GM18867 (cell line): ENCODE results near the gene ZIC1.

Source experiments
- ATAC-seq: cut with Tn5 transposase; IDR thresholded peaks from one replicate; pipeline ENCODE4 v1.9.1; 2021; ENCODE audit warnings: mild to moderate bottlenecking, moderate library complexity; ENCODE audit not compliant: unreplicated experiment

ZIC1 gene

GRCh38 chr3:147394884-147395225, 14.3 kb upstream of the ZIC1 start:
- ATAC-seq, result no peak

- no peak for ATAC-seq
Measured at GRCh38 chr3:147395899-147396711, 13.1 kb upstream of the ZIC1 start.

- no peak for ATAC-seq
Measured at GRCh38 chr3:147396712-147397046, 12.5 kb upstream of the ZIC1 start.

- no peak for ATAC-seq
Measured at GRCh38 chr3:147397155-147397874, 11.8 kb upstream of the ZIC1 start.

- no peak for ATAC-seq
Measured at GRCh38 chr3:147397875-147398812, 11.0 kb upstream of the ZIC1 start.

GRCh38 chr3:147398813-147399534, 10.2 kb upstream of the ZIC1 start:
- no peak for ATAC-seq

GRCh38 chr3:147400111-147400510, 9.1 kb upstream of the ZIC1 start:
- ATAC-seq, result no peak

GRCh38 chr3:147400999-147401398, 8.2 kb upstream of the ZIC1 start:
- ATAC-seq, result no peak

- ATAC-seq, result no peak
Measured at GRCh38 chr3:147401421-147401820, 7.7 kb upstream of the ZIC1 start.

- ATAC-seq, result no peak
Measured at GRCh38 chr3:147402159-147402558, 7.0 kb upstream of the ZIC1 start.

GRCh38 chr3:147403511-147403910, 5.7 kb upstream of the ZIC1 start:
- ATAC-seq, result no peak

GRCh38 chr3:147404000-147404799, 5.0 kb upstream of the ZIC1 start:
- no peak for ATAC-seq

GRCh38 chr3:147404800-147405230, 4.3 kb upstream of the ZIC1 start:
- no peak for ATAC-seq

- ATAC-seq, result no peak
Measured at GRCh38 chr3:147405231-147406027, 3.7 kb upstream of the ZIC1 start.

- ATAC-seq, result no peak
Measured at GRCh38 chr3:147406028-147406931, 2.9 kb upstream of the ZIC1 start, which contains the start of gene ZIC4. TSS of gene ZIC4 (minus strand) at chr3:147406543. CDS start at chr3:147402797, 3,746 bp downstream.

- no peak for ATAC-seq
Measured at GRCh38 chr3:147407114-147407497, 2.1 kb upstream of the ZIC1 start.

GRCh38 chr3:147407498-147408187, 1.5 kb upstream of the ZIC1 start:
- no peak for ATAC-seq
